Fibroblast of lung (primary cell): ENCODE measurements around the gene FDXR. TPM values are rescaled to one million over a fixed set of nuclear protein-coding genes. Genes with fewer than 3 reads are reported as not detected.

ENCODE experiments used
- DNase-seq, 2 donors: peaks; one replicate each; pipeline versions ENCODE4 v3.0.0 to v3.0.0-alpha.2; 2010; ENCODE audit warnings: low read depth in 2 of 2
- H2AFZ ChIP-seq: 2 replicates; pipeline ENCODE4 v1.5.1; 2012; ENCODE audit warnings: low read length, control low read depth, inconsistent platforms
- H3K27ac ChIP-seq: 2 replicates; pipeline ENCODE4 v1.5.1; 2011; ENCODE audit warnings: low read length, control low read depth; ENCODE audit not compliant: insufficient read depth
- H3K27me3 ChIP-seq: 2 replicates; pipeline ENCODE4 v1.5.1; 2011; ENCODE audit warnings: mild to moderate bottlenecking, low read length; ENCODE audit not compliant: control insufficient read depth, insufficient read depth
- H3K36me3 ChIP-seq: 2 replicates; pipeline ENCODE4 v1.5.1; 2011; ENCODE audit warnings: low read length; ENCODE audit not compliant: control insufficient read depth, insufficient read depth
- H3K4me1 ChIP-seq: 2 replicates; pipeline ENCODE4 v1.5.1; 2011; ENCODE audit warnings: low read length; ENCODE audit not compliant: control insufficient read depth, insufficient read depth; ENCODE audit errors: extremely low read depth
- H3K4me2 ChIP-seq: 2 replicates; pipeline ENCODE4 v1.5.1; 2011; ENCODE audit warnings: low read length, control low read depth; ENCODE audit not compliant: insufficient read depth; ENCODE audit errors: extremely low read depth
- H3K4me3 ChIP-seq, 4 experiments: fragments of 200-600 bp in 1 of 4; sonication (generic) in 1 of 4; replicated peaks in 1 of 4; 2 replicates each; pipeline ENCODE4 v1.5.1; 2011 to 2016; ENCODE audit warnings: low read length in 4 of 4, low read depth in 3 of 4, mild to moderate bottlenecking in 3 of 4, control low read depth in 2 of 4, inconsistent platforms in 1 of 4, mixed read lengths in 1 of 4; ENCODE audit not compliant: insufficient read depth in 1 of 4; ENCODE audit errors: control extremely low read depth in 1 of 4
- H3K79me2 ChIP-seq: 2 replicates; pipeline ENCODE4 v1.5.1; 2012; ENCODE audit warnings: mild to moderate bottlenecking, low read length, inconsistent platforms; ENCODE audit not compliant: control insufficient read depth, insufficient read depth
- H3K9ac ChIP-seq: 2 replicates; pipeline ENCODE4 v1.5.1; 2011; ENCODE audit warnings: mild to moderate bottlenecking, low read length, control low read depth; ENCODE audit not compliant: insufficient read depth
- H3K9me3 ChIP-seq: 2 replicates; pipeline ENCODE4 v1.5.1; 2012; ENCODE audit warnings: low read depth, low read length; ENCODE audit not compliant: control insufficient read depth, insufficient read depth
- H4K20me1 ChIP-seq: 2 replicates; pipeline ENCODE4 v1.5.1; 2011; ENCODE audit warnings: low read length; ENCODE audit not compliant: control insufficient read depth, insufficient read depth; ENCODE audit errors: extremely low read depth
- EZH2 ChIP-seq: IDR thresholded peaks from 2 replicates; pipeline ENCODE4 v1.5.1; 2012; ENCODE audit warnings: low read length, control low read depth, mild to moderate bottlenecking; ENCODE audit errors: missing control alignments
- polyA plus RNA-seq, 2 donors: library from polyadenylated mRNA; depleted of rRNA in 1 of 2; stranded (reverse) in 1 of 2; unstranded in 1 of 2; fragments of >200 nt; gene quantifications; 2 replicates each; pipeline ENCODE4 v1.2.1, GENCODE V29; 2011 to 2012; ENCODE audit warnings: missing spikeins in 1 of 2
- total RNA-seq: library from RNA; depleted of rRNA; stranded (reverse); fragments of >200 nt; gene quantifications from 2 replicates; pipeline ENCODE4 v1.2.1, GENCODE V29; 2014
- TF ChIP-seq, protein P1 (sequence below), 2 donors: IDR thresholded peaks in 1 of 2; conservative IDR thresholded peaks in 1 of 2; 1 replicate in 1 of 2; 2 replicates in 1 of 2; pipeline ENCODE4 v1.5.1; 2011 to 2012; ENCODE audit warnings: low read length in 2 of 2, control low read depth in 1 of 2, inconsistent platforms in 1 of 2, low read depth in 1 of 2, mild to moderate bottlenecking in 1 of 2

FDXR gene
- total and polyA plus RNA-seq, 2 donors (not counting 1 experiment from before 2014, with no cell fraction given): 6.8 to 71.0 TPM

DNA sequence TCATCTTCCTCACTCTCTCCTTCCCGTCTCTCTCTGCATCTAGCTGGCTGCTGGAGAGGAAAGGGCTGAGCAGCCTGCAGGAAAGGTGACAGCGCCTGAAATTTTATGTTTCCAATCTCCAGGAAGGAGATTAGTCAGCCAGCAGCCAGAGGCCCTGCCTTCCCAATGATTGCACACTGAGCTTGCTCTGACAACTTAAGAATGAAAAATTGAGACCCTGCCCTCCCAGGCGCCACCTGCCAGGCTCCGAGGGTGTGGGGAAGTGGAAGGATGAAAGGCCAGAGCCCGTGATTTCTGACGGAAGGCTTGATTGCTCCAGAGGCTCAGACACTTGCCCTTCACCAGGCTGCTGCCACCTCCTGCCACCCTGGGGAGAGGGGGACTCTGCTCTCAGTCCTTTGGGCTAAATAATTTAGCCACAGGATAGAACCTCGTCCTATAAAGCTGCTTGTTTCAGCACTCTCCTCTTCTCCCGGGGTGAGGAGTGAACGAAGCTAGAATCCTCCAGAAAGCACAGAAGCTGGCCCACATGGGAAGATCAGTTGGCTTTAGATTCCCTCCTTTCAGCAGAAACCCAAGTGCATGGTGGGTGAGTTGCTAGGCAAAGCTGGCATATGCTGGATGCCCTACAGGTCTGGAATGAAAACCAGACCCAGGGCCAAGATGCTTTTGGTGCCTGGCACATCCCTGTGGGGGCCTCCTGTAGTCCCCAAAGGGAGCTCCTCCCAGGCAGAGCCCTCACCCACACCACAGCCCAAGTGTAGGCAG, 46.7 kb downstream of the FDXR start:
- H4K20me1 ChIP-seq: no peaks in the 10 kb centered on the region

DNA sequence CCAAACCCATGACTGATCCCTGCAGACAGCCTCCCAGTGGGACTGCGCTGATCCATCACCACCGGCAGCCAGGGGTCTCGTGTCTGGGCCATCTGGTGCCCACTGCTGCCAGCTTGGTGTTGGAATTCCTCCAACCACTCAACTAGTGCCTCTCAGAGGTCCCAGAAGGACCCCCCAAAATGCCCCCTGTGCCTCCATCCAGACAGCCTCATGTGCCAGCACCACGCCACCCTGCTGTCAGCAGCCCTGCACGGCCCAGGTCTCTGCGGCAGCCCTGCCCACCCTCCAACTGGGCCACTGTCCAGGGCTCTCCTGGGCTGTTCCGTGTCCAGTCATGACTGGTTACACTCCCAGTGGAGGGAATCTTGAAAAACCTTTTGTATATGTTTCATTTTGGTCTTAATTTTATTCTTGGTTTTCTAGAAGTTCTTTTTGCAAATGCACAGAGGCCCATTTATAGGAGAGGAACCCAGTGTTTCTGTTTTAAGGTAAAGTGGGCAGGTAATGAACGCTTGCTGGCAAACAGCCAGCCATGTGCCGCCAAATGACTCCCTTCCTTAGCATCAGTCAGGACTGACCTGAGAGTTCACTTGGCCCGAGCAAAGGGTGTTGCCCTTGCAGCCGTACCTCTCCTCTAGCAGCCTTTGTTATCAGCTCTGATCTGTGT, 47.7 kb downstream of the FDXR start:
- Histone ChIP-seq H2AFZ (no peak overlapping the region), H3K4me3 (no peak overlapping the region), H3K4me2 (no peak overlapping the region), H3K9me3 (no peaks in the 10 kb centered on the region), H3K27ac (no peak overlapping the region), H4K20me1 (no peaks in the 10 kb centered on the region), H3K36me3 (peaks cover 1% of the 10 kb centered on the region), H3K27me3 (no peaks in the 10 kb centered on the region), H3K9ac (no peak overlapping the region), H3K79me2 (no peaks in the 10 kb centered on the region), H3K4me1 (no peaks in the 10 kb centered on the region)
- TF ChIP-seq EZH2: no peak
- TF ChIP-seq, protein P1, sequence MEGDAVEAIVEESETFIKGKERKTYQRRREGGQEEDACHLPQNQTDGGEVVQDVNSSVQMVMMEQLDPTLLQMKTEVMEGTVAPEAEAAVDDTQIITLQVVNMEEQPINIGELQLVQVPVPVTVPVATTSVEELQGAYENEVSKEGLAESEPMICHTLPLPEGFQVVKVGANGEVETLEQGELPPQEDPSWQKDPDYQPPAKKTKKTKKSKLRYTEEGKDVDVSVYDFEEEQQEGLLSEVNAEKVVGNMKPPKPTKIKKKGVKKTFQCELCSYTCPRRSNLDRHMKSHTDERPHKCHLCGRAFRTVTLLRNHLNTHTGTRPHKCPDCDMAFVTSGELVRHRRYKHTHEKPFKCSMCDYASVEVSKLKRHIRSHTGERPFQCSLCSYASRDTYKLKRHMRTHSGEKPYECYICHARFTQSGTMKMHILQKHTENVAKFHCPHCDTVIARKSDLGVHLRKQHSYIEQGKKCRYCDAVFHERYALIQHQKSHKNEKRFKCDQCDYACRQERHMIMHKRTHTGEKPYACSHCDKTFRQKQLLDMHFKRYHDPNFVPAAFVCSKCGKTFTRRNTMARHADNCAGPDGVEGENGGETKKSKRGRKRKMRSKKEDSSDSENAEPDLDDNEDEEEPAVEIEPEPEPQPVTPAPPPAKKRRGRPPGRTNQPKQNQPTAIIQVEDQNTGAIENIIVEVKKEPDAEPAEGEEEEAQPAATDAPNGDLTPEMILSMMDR (conservative IDR thresholded peaks at IDR 0.05 in 1 of 2, IDR thresholded peaks at IDR 0.05 in 1 of 2; ENCODE audit: low read depth in 1 of 2, low read length in 2 of 2): no peak
- DNase-seq: no peak

More for the DNA sequence above, 46.7 kb downstream of the FDXR start:
- TF ChIP-seq EZH2: no peak
- TF ChIP-seq, protein P1 (conservative IDR thresholded peaks at IDR 0.05 in 1 of 2, IDR thresholded peaks at IDR 0.05 in 1 of 2; ENCODE audit: low read depth in 1 of 2, low read length in 2 of 2): no peak
- no peak overlapping the region for H2AFZ ChIP-seq
- H3K27ac ChIP-seq: no peak overlapping the region
- peaks cover 1% of the 10 kb centered on the region for H3K36me3 ChIP-seq
- H3K79me2 ChIP-seq: no peaks in the 10 kb centered on the region
- H3K4me2 ChIP-seq: no peak overlapping the region
- H3K4me1 ChIP-seq: no peaks in the 10 kb centered on the region
- DNase-seq: no peak
- no peaks in the 10 kb centered on the region for H3K27me3 ChIP-seq
- no peak overlapping the region for H3K9ac ChIP-seq
- no peak overlapping the region for H3K4me3 ChIP-seq
- H3K9me3 ChIP-seq: no peaks in the 10 kb centered on the region

DNA sequence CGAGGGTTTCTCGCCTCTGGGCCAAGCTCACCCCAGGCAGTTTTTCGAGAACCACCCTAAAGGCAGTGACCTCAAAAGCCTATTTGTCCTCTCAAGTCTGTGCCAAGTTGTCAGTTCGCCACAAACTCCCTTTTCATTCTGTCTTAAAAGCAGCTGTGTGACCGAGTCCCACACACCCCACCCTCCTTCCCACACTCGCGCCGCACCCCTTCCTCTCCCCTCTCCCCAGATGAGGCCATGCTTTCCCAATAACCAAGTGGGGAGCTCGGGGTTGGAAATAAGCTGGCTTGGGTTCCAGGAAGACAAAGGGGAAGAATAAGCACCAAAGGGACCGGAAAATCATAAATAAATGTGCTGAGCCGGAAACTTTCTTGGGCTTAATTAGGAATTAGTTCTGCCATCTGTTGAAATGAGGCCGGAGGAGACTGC, 49.8 kb downstream of the FDXR start:
- H3K27ac ChIP-seq: no peak overlapping the region
- H3K79me2 ChIP-seq: no peaks in the 10 kb centered on the region
- no peak for TF ChIP-seq EZH2
- TF ChIP-seq, protein P1 (conservative IDR thresholded peaks at IDR 0.05 in 1 of 2, IDR thresholded peaks at IDR 0.05 in 1 of 2; ENCODE audit: low read depth in 1 of 2, low read length in 2 of 2): no peak
- H4K20me1 ChIP-seq: no peaks in the 10 kb centered on the region
- no peaks in the 10 kb centered on the region for H3K27me3 ChIP-seq
- H2AFZ ChIP-seq: no peak overlapping the region
- H3K36me3 ChIP-seq: peaks cover 1% of the 10 kb centered on the region
- no peak for DNase-seq
- H3K4me1 ChIP-seq: no peaks in the 10 kb centered on the region
- H3K9ac ChIP-seq: no peak overlapping the region
- H3K4me2 ChIP-seq: no peak overlapping the region
- H3K4me3 ChIP-seq: no peak overlapping the region
- H3K9me3 ChIP-seq: no peaks in the 10 kb centered on the region
